H1 (cell line): Measurements from ENCODE around the gene FOXN3. TPM values are rescaled to one million over a fixed set of nuclear protein-coding genes. Genes with fewer than 3 reads are reported as not detected.

ENCODE experiments used
- CTCF ChIA-PET: fragments of 300-600 bp; sonication (Branson Sonifier 250); formaldehyde crosslinking; loops from one replicate; lab custom pipeline; 2021; ENCODE audit not compliant: partially characterized antibody; lab: Charles Lee
- POLR2A ChIA-PET: fragments of 300-600 bp; sonication (Branson Sonifier 250); formaldehyde crosslinking; loops from one replicate; lab custom pipeline; 2021; ENCODE audit warnings: inconsistent platforms; ENCODE audit not compliant: partially characterized antibody; lab: Charles Lee
- DNase-seq, 2 experiments: peaks; one replicate each; pipeline versions ENCODE4 v3.0.0 to v3.0.0-alpha.2; 2010 to 2022; ENCODE audit warnings: low spot score in 2 of 2, low read depth in 1 of 2, mixed read lengths in 1 of 2
- FAIRE-seq: peaks from 2 replicates; lab custom pipeline; 2011; peaks lifted over from hg19 to GRCh38; lab: Jason Lieb, UNC
- H2AFZ ChIP-seq: 2 replicates; pipeline ENCODE4 v1.8.1; 2012; ENCODE audit warnings: low read length, inconsistent platforms
- H2AK5ac ChIP-seq: 2 replicates; pipeline ENCODE4 v1.6.1; 2013; ENCODE audit warnings: low read depth, low read length
- H2BK120ac ChIP-seq: replicated peaks from 2 replicates; pipeline ENCODE3; 2013; ENCODE audit warnings: low read depth, low read length, inconsistent platforms
- H2BK12ac ChIP-seq: 2 replicates; pipeline ENCODE4 v1.6.1; 2013; ENCODE audit warnings: low read depth, low read length
- H2BK15ac ChIP-seq: 2 replicates; pipeline ENCODE4 v1.6.1; 2013; ENCODE audit warnings: low read length
- H2BK20ac ChIP-seq: 2 replicates; pipeline ENCODE4 v1.6.1; 2013; ENCODE audit warnings: low read length
- H2BK5ac ChIP-seq: 2 replicates; pipeline ENCODE4 v1.6.1; 2013; ENCODE audit warnings: low read depth, low read length
- H3K14ac ChIP-seq: 2 replicates; pipeline ENCODE4 v1.6.1; 2013; ENCODE audit warnings: inconsistent platforms; ENCODE audit not compliant: insufficient read length
- H3K18ac ChIP-seq: 2 replicates; pipeline ENCODE4 v1.6.1; 2013; ENCODE audit warnings: low read length; ENCODE audit errors: extremely low read depth
- H3K23ac ChIP-seq: 2 replicates; pipeline ENCODE4 v1.6.1; 2013; ENCODE audit warnings: inconsistent platforms; ENCODE audit not compliant: insufficient read length
- H3K23me2 ChIP-seq: 2 replicates; pipeline ENCODE4 v1.6.1; 2013; ENCODE audit warnings: low read depth, low read length
- H3K27ac ChIP-seq: 2 replicates; pipeline ENCODE4 v1.6.1; 2011; ENCODE audit warnings: low read depth, low read length, inconsistent platforms
- H3K27me3 ChIP-seq, 4 experiments: replicated peaks in 1 of 4; 1 replicate in 1 of 4; 2 replicates in 3 of 4; pipeline versions ENCODE4 v1.6.1 to v1.8.1; 2011 to 2013; ENCODE audit warnings: low read length in 3 of 4, mild to moderate bottlenecking in 3 of 4, inconsistent platforms in 2 of 4, mixed read lengths in 2 of 4, moderate library complexity in 1 of 4; ENCODE audit not compliant: control insufficient read depth in 3 of 4, insufficient read depth in 3 of 4; ENCODE audit errors: extremely low read depth in 1 of 4
- H3K36me3 ChIP-seq, 4 experiments: 2 replicates each; pipeline versions ENCODE4 v1.6.1 to v1.8.1; 2011 to 2013; ENCODE audit warnings: mild to moderate bottlenecking in 4 of 4, low read length in 3 of 4, moderate library complexity in 2 of 4, control low read depth in 1 of 4, inconsistent platforms in 1 of 4; ENCODE audit not compliant: insufficient read depth in 4 of 4, control insufficient read depth in 2 of 4
- H3K4ac ChIP-seq: replicated peaks from 2 replicates; pipeline ENCODE3; 2013; ENCODE audit warnings: low read length, low read depth, mixed read lengths, inconsistent platforms; ENCODE audit not compliant: insufficient read length
- H3K4me1 ChIP-seq, 4 experiments: replicated peaks in 1 of 4; 1 replicate in 1 of 4; 2 replicates in 3 of 4; pipeline versions ENCODE4 v1.6.1 to v1.8.1; 2011 to 2013; ENCODE audit warnings: low read length in 3 of 4, inconsistent platforms in 2 of 4, mixed read lengths in 1 of 4; ENCODE audit not compliant: insufficient read depth in 4 of 4, control insufficient read depth in 3 of 4
- H3K4me2 ChIP-seq, 2 experiments: 2 replicates each; pipeline versions ENCODE4 v1.6.1 to v1.8.1; 2011 to 2013; ENCODE audit warnings: low read depth in 2 of 2, low read length in 2 of 2, control low read depth in 1 of 2, inconsistent platforms in 1 of 2, mild to moderate bottlenecking in 1 of 2; ENCODE audit not compliant: insufficient read depth in 1 of 2
- H3K4me3 ChIP-seq, 4 experiments: fragments of 200-600, 300-600 bp in 1 of 4; sonication (generic), shearing (Covaris generic), sonication (Bioruptor Twin) in 1 of 4; 2 replicates each; pipeline versions ENCODE4 v1.5.1 to v1.8.1; 2011 to 2016; ENCODE audit warnings: low read length in 4 of 4, low read depth in 3 of 4, control low read depth in 2 of 4, inconsistent platforms in 2 of 4, mild to moderate bottlenecking in 2 of 4, mixed read lengths in 1 of 4, moderate library complexity in 1 of 4; ENCODE audit not compliant: insufficient read depth in 2 of 4; ENCODE audit errors: extremely low read depth in 1 of 4
- H3K56ac ChIP-seq: replicated peaks from 2 replicates; pipeline ENCODE3; 2013; ENCODE audit warnings: low read depth, mild to moderate bottlenecking, mixed read lengths, low read length, inconsistent platforms; ENCODE audit not compliant: insufficient read length
- H3K79me1 ChIP-seq: 2 replicates; pipeline ENCODE4 v1.6.1; 2013; ENCODE audit warnings: low read depth, low read length, control low read depth
- H3K79me2 ChIP-seq, 2 experiments: 2 replicates each; pipeline versions ENCODE4 v1.6.1 to v1.8.1; 2012 to 2013; ENCODE audit warnings: low read length in 2 of 2, mild to moderate bottlenecking in 2 of 2, inconsistent platforms in 1 of 2; ENCODE audit not compliant: insufficient read depth in 2 of 2, control insufficient read depth in 1 of 2
- H3K9ac ChIP-seq, 4 experiments: replicated peaks in 1 of 4; 1 replicate in 1 of 4; 2 replicates in 3 of 4; pipeline versions ENCODE4 v1.6.1 to v1.8.1; 2011 to 2013; ENCODE audit warnings: low read depth in 3 of 4, low read length in 3 of 4, control low read depth in 2 of 4, mild to moderate bottlenecking in 2 of 4, moderate library complexity in 2 of 4, inconsistent platforms in 1 of 4; ENCODE audit errors: extremely low read depth in 1 of 4
- H3K9me3 ChIP-seq, 2 experiments: 2 replicates each; pipeline versions ENCODE4 v1.6.1 to v1.8.1; 2012 to 2013; ENCODE audit warnings: mild to moderate bottlenecking in 2 of 2, moderate library complexity in 2 of 2, control low read depth in 1 of 2, inconsistent platforms in 1 of 2, low read depth in 1 of 2, low read length in 1 of 2, mixed read lengths in 1 of 2; ENCODE audit not compliant: insufficient read depth in 2 of 2
- H4K20me1 ChIP-seq, 2 experiments: replicated peaks in 1 of 2; 2 replicates each; pipeline versions ENCODE3 to v1.8.1; 2011 to 2013; ENCODE audit warnings: inconsistent platforms in 2 of 2, low read length in 2 of 2, mild to moderate bottlenecking in 1 of 2; ENCODE audit not compliant: insufficient read depth in 2 of 2, control insufficient read depth in 1 of 2
- H4K5ac ChIP-seq: 2 replicates; pipeline ENCODE4 v1.6.1; 2013; ENCODE audit warnings: low read length, low read depth, mixed read lengths, inconsistent platforms; ENCODE audit not compliant: insufficient read length
- H4K8ac ChIP-seq: 2 replicates; pipeline ENCODE4 v1.8.0; 2013; ENCODE audit warnings: mild to moderate bottlenecking, moderate library complexity, low read length, inconsistent platforms; ENCODE audit not compliant: insufficient read depth; ENCODE audit errors: extremely low read depth
- H4K91ac ChIP-seq: replicated peaks from 2 replicates; pipeline ENCODE3; 2013; ENCODE audit warnings: low read length, mixed read lengths, inconsistent platforms; ENCODE audit not compliant: insufficient read length
- CTBP2 ChIP-seq: IDR thresholded peaks from 2 replicates; pipeline ENCODE4 v1.7.0; 2011; ENCODE audit warnings: borderline replicate concordance, mild to moderate bottlenecking, moderate library complexity, mixed read lengths, low read length; ENCODE audit not compliant: insufficient read depth, insufficient read length
- FOSL1 ChIP-seq: IDR thresholded peaks from 2 replicates; pipeline ENCODE4 v1.6.1; 2011; ENCODE audit warnings: mild to moderate bottlenecking, low read depth, low read length, moderate library complexity; ENCODE audit not compliant: insufficient read depth
- SIRT6 ChIP-seq: IDR thresholded peaks from one replicate; pipeline ENCODE4 v1.7.1; 2012; ENCODE audit warnings: low read length, inconsistent platforms
- WGBS, 2 experiments: shearing (Covaris generic) in 1 of 2; methylation state at CpG; one replicate each; pipeline versions ENCODE4 v1.1.6 to v1.1.7; 2013 to 2015; ENCODE audit warnings: low lambda C conversion rate in 2 of 2, mixed read lengths in 2 of 2, inconsistent platforms in 1 of 2, low coverage in 1 of 2, missing lambda C conversion rate in 1 of 2; ENCODE audit not compliant: insufficient replicate concordance in 2 of 2, insufficient coverage in 1 of 2, insufficient read length in 1 of 2; ENCODE audit errors: extremely low coverage in 1 of 2, missing lambda C conversion rate in 1 of 2; 5-methylcytosine and 5-hydroxymethylcytosine counted together
- polyA plus RNA-seq, 7 experiments: library from polyadenylated mRNA; depleted of rRNA in 3 of 7; stranded (reverse) in 5 of 7; unstranded in 2 of 7; fragments of >200 nt in 5 of 7; fragments of 200-250 nt in 2 of 7; gene quantifications; 1 replicate in 5 of 7; 2 replicates in 1 of 7; 4 replicates in 1 of 7; pipeline versions ENCODE4 v1.2.1 to v1.2.3, GENCODE V29; 2011 to 2013; ENCODE audit warnings: missing spikeins in 2 of 7, mixed read lengths in 2 of 7
- total RNA-seq: library from RNA; stranded (reverse); fragmentation: NEBNext Ultra II Directional; extraction: Animal tissue kit (Norgen Biotek cat#: 25700); gene quantifications from 2 replicates; pipeline ENCODE4 v1.2.1, GENCODE V29; 2021
- TF ChIP-seq, protein P1 (sequence below), 3 experiments: IDR thresholded peaks; 1 replicate in 2 of 3; 2 replicates in 1 of 3; pipeline versions ENCODE4 v1.5.1 to v1.6.1; 2011; ENCODE audit warnings: low read length in 3 of 3, mild to moderate bottlenecking in 3 of 3, inconsistent platforms in 2 of 3, low read depth in 1 of 3, moderate library complexity in 1 of 3; ENCODE audit not compliant: insufficient read depth in 1 of 3; ENCODE audit errors: control extremely low read depth in 1 of 3

The FOXN3 gene
- total and polyA plus RNA-seq, 2 of the 8 experiments (the other 6 are each of a cell fraction or from before 2014, with no cell fraction given), result 52.6 to 178 TPM

DNA sequence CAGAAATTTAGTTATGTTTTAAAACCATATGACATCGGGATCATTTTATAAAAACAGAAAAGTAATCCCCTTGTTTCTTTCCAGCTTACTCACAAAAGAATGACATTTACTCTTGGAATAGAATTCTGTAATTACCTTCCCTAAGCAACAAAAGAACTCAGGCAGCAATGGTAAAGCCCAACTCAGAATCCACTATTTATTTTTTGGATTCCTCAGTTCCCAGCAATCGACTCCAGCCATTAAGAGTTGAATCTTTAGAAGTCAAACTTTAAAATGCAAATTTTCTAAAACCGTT lies 65.9 kb downstream of the FOXN3 start:
- WGBS, 2 experiments, result 8% methylated on average over 3 of the region's 3 CpGs; no CpG with 5 or more reads in 1 of the 2 experiments
- Histone ChIP-seq H3K79me2 (peaks cover 0 to 66% of the 10 kb centered on the region in 2 experiments; a peak in 3 of 4 replicates), H4K5ac (no peak overlapping the region), H3K4me3 (peak overlapping the region in 1 of 4 experiments; percentile 31; a peak in 1 of 8 replicates), H4K91ac (no peak overlapping the region), H2AK5ac (no peak overlapping the region), H4K8ac (peak overlapping the region; percentile 43; the same call in 1 of the 2 replicates), H3K56ac (no peak overlapping the region), H2BK15ac (no peak overlapping the region), H2AFZ (no peak overlapping the region), H3K4me1 (peaks cover 12 to 33% (median 23%) of the 10 kb centered on the region in 4 experiments), H2BK20ac (no peak overlapping the region), H4K20me1 (peaks cover 0 to 5% of the 10 kb centered on the region in 2 experiments), H3K9ac (no peak overlapping the region), H3K27me3 (no peaks in the 10 kb centered on the region), H3K4me2 (peak overlapping the region; percentile 38 to 51; a peak in 3 of 4 replicates), H3K18ac (no peak overlapping the region), H2BK12ac (no peak overlapping the region), H3K23ac (no peak overlapping the region), H3K9me3 (no peaks in the 10 kb centered on the region; a peak in 1 of 4 replicates), H3K4ac (no peak overlapping the region), H2BK5ac (no peak overlapping the region), H3K36me3 (peaks cover 4 to 38% (median 23%) of the 10 kb centered on the region in 4 experiments; a peak in 7 of 8 replicates), H3K79me1 (peaks cover 5% of the 10 kb centered on the region; the same call in 1 of the 2 replicates), H3K27ac (no peak overlapping the region), H3K14ac (no peak overlapping the region), H2BK120ac (no peak overlapping the region), H3K23me2 (no peaks in the 10 kb centered on the region)
- no peak for FAIRE-seq
- ChIA-PET POLR2A (interaction anchor here (1.0 kb wide), 1 partner anchor 44 kb away, joined by 3 read pairs; no protein-coding TSS in a partner anchor), CTCF (interaction anchor here (0.9 to 1.4 kb wide), 2 partner anchors 14 to 19 kb away, joined by 3 to 4 read pairs; no protein-coding TSS in a partner anchor)
- no peak for DNase-seq
- TF ChIP-seq SIRT6 (no peak), CTBP2 (no peak), FOSL1 (no peak)
- TF ChIP-seq, protein P1, sequence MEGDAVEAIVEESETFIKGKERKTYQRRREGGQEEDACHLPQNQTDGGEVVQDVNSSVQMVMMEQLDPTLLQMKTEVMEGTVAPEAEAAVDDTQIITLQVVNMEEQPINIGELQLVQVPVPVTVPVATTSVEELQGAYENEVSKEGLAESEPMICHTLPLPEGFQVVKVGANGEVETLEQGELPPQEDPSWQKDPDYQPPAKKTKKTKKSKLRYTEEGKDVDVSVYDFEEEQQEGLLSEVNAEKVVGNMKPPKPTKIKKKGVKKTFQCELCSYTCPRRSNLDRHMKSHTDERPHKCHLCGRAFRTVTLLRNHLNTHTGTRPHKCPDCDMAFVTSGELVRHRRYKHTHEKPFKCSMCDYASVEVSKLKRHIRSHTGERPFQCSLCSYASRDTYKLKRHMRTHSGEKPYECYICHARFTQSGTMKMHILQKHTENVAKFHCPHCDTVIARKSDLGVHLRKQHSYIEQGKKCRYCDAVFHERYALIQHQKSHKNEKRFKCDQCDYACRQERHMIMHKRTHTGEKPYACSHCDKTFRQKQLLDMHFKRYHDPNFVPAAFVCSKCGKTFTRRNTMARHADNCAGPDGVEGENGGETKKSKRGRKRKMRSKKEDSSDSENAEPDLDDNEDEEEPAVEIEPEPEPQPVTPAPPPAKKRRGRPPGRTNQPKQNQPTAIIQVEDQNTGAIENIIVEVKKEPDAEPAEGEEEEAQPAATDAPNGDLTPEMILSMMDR (IDR thresholded peaks at IDR 0.05; ENCODE audit: control extremely low read depth in 1 of 3, insufficient read depth in 1 of 3, low read depth in 1 of 3, low read length in 3 of 3), result no peak
